ENCODE measurements around the gene RFX7. TPM values are rescaled to one million over a fixed set of nuclear protein-coding genes. Genes with fewer than 3 reads are reported as not detected.

Gene RFX7
- polyA plus RNA-seq, 2 of the 4 experiments (the other 2 are of a cell fraction), result 11.7 to 14.9 TPM

- no peak overlapping the region for H3K27ac ChIP-seq
- ChIA-PET POLR2A (interaction anchor here (0.6 to 1.0 kb wide), 2 partner anchors 34 to 88 kb away, joined by 3 read pairs; no protein-coding TSS in a partner anchor), CTCF (no interaction called here)
- H3K4me2 ChIP-seq, result no peak overlapping the region
- WGBS (ENCODE audit: missing lambda C conversion rate), result 57% methylated on average over 3 of the region's 3 CpGs
- no peak for DNase-seq (ENCODE audit: low read depth in 1 of 2, low spot score in 1 of 2)
- H3K4me3 ChIP-seq, result no peak overlapping the region
- no peaks in the 10 kb centered on the region for H3K9me3 ChIP-seq
- FAIRE-seq, result peak; percentile 32
- H3K4me1 ChIP-seq, result no peaks in the 10 kb centered on the region
- no peak for ATAC-seq
- no peak for TF ChIP-seq NFE2L2 (conservative IDR thresholded peaks at IDR 0.05; ENCODE audit: low read length)
- no peak for TF ChIP-seq POLR2AphosphoS2 (conservative IDR thresholded peaks at IDR 0.05; ENCODE audit: low read length)
- no peak for TF ChIP-seq TP53 (CRISPR knock-in tag; IDR thresholded peaks at IDR 0.05)
- TF ChIP-seq ZSCAN20 (CRISPR knock-in tag; IDR thresholded peaks at IDR 0.05), result no peak
- no peak for TF ChIP-seq MAFK (IDR thresholded peaks at IDR 0.05; ENCODE audit: partially characterized antibody)
- no peak for TF ChIP-seq TFCP2L1 (CRISPR knock-in tag; IDR thresholded peaks at IDR 0.05)
- no peak for TF ChIP-seq CTCF (IDR thresholded peaks at IDR 0.05)
- no peak for TF ChIP-seq HDAC2 (IDR thresholded peaks at IDR 0.05)
- TF ChIP-seq CEBPB (IDR thresholded peaks at IDR 0.05), result no peak
- TF ChIP-seq EHF (CRISPR knock-in tag; IDR thresholded peaks at IDR 0.05), result no peak
- TF ChIP-seq GATA3 (IDR thresholded peaks at IDR 0.05; ENCODE audit: borderline replicate concordance), result no peak
- TF ChIP-seq FOSL2 (IDR thresholded peaks at IDR 0.05), result no peak
- TF ChIP-seq FOSL2 (CRISPR knock-in tag; IDR thresholded peaks at IDR 0.05), result no peak
- no peak for TF ChIP-seq KDM5A (IDR thresholded peaks at IDR 0.05)
- no peak for TF ChIP-seq HES2 (IDR thresholded peaks at IDR 0.05)
- no peak for TF ChIP-seq RARB (CRISPR knock-in tag; IDR thresholded peaks at IDR 0.05)
- TF ChIP-seq KDM1A (IDR thresholded peaks at IDR 0.05; ENCODE audit: low read depth), result no peak
- no peak for TF ChIP-seq ZC3H11A (IDR thresholded peaks at IDR 0.05)
Observed at GRCh38 chr15:56082263-56082761, 161.4 kb downstream of the RFX7 start.

- POLR2A ChIA-PET, result no interaction called here
- Histone ChIP-seq H3K4me1 (no peaks in the 10 kb centered on the region), H3K9me3 (no peaks in the 10 kb centered on the region), H3K27ac (no peak overlapping the region), H3K4me2 (no peak overlapping the region), H3K4me3 (no peak overlapping the region)
- TF ChIP-seq CTCF (IDR thresholded peaks at IDR 0.05), result no peak
- no peak for TF ChIP-seq HOXB5 (CRISPR knock-in tag; IDR thresholded peaks at IDR 0.05)
- no peak for TF ChIP-seq SREBF2 (IDR thresholded peaks at IDR 0.05)
- no peak for TF ChIP-seq HMGXB4 (CRISPR knock-in tag; IDR thresholded peaks at IDR 0.05; ENCODE audit: borderline replicate concordance)
- TF ChIP-seq JUNB (IDR thresholded peaks at IDR 0.05), result no peak
- TF ChIP-seq PHF8 (IDR thresholded peaks at IDR 0.05; ENCODE audit: borderline replicate concordance, low read depth), result no peak
- TF ChIP-seq TP53 (CRISPR knock-in tag; IDR thresholded peaks at IDR 0.05), result no peak
- CTCF ChIA-PET, result no interaction called here
- 73% methylated on average over 5 of the region's 5 CpGs for WGBS (ENCODE audit: missing lambda C conversion rate)
- ATAC-seq, result no peak
- no peak for DNase-seq (ENCODE audit: low read depth in 1 of 2, low spot score in 1 of 2)
- FAIRE-seq, result no peak
Observed at GRCh38 chr15:56077081-56077480, 166.6 kb downstream of the RFX7 start.

All from A549 (cell line).